ENCODE data around the gene SCAPER.

GRCh38 chr15:76555247-76555646 is 349.9 kb downstream of the SCAPER start:
- TF ChIP-seq JUN (IDR thresholded peaks at IDR 0.05), result no peak
- TF ChIP-seq POLR2AphosphoS2 (conservative IDR thresholded peaks at IDR 0.05; ENCODE audit: low read length), result no peak
- TF ChIP-seq NFE2L2 (conservative IDR thresholded peaks at IDR 0.05; ENCODE audit: low read length), result no peak
- no peak for TF ChIP-seq RAD21 (conservative IDR thresholded peaks at IDR 0.05 in 1 of 2, IDR thresholded peaks at IDR 0.05 in 1 of 2)
- no peak for TF ChIP-seq CTCF (IDR thresholded peaks at IDR 0.05)
- TF ChIP-seq CBX2 (IDR thresholded peaks at IDR 0.05; ENCODE audit: borderline replicate concordance, low read depth), result no peak
- TF ChIP-seq REST (IDR thresholded peaks at IDR 0.05), result no peak
- no peak for TF ChIP-seq HEYL (CRISPR knock-in tag; IDR thresholded peaks at IDR 0.05)
- TF ChIP-seq JUNB (IDR thresholded peaks at IDR 0.05), result no peak
- TF ChIP-seq HMGXB4 (CRISPR knock-in tag; IDR thresholded peaks at IDR 0.05; ENCODE audit: borderline replicate concordance), result no peak
- no peak for TF ChIP-seq POLR2A (IDR thresholded peaks at IDR 0.05; ENCODE audit: low read length)
- TF ChIP-seq USF2 (IDR thresholded peaks at IDR 0.05), result no peak
- TF ChIP-seq BHLHE40 (IDR thresholded peaks at IDR 0.05; ENCODE audit: low read depth, low read length), result no peak

Data from A549 (cell line).